ENCODE results near the gene PRKCH. TPM values are rescaled to one million over a fixed set of nuclear protein-coding genes. Genes with fewer than 3 reads are reported as not detected.

The PRKCH gene
- polyA plus RNA-seq, 12 donors = 10.9 to 25.9 (median 13.8) TPM; not detected in 1

- no peak for DNase-seq
Observed at GRCh38 chr14:61421212-61421923, 100.0 kb downstream of the PRKCH start.

GRCh38 chr14:61426048-61426447, 104.7 kb downstream of the PRKCH start:
- no peak for DNase-seq

- DNase-seq = no peak
Observed at GRCh38 chr14:61428261-61428660, 106.9 kb downstream of the PRKCH start.

- DNase-seq = no peak
Observed at GRCh38 chr14:61429316-61429715, 107.9 kb downstream of the PRKCH start.

- DNase-seq = no peak
Observed at GRCh38 chr14:61430066-61430757, 108.8 kb downstream of the PRKCH start.

- DNase-seq = no peak
Observed at GRCh38 chr14:61433169-61433568, 111.8 kb downstream of the PRKCH start.

- DNase-seq = no peak
Observed at GRCh38 chr14:61433828-61434227, 112.4 kb downstream of the PRKCH start.

- no peak for DNase-seq
Observed at GRCh38 chr14:61434311-61434710, 112.9 kb downstream of the PRKCH start.

- DNase-seq = no peak
Observed at GRCh38 chr14:61435563-61436337, 114.4 kb downstream of the PRKCH start.

GRCh38 chr14:61437381-61437780, 116.0 kb downstream of the PRKCH start:
- DNase-seq = no peak

GRCh38 chr14:61438036-61438435, 116.7 kb downstream of the PRKCH start:
- DNase-seq = no peak

GRCh38 chr14:61438497-61438859, 117.1 kb downstream of the PRKCH start:
- DNase-seq = no peak

- no peak for DNase-seq
Observed at GRCh38 chr14:61438860-61439765, 117.7 kb downstream of the PRKCH start.

GRCh38 chr14:61439779-61440418, 118.5 kb downstream of the PRKCH start:
- DNase-seq = no peak

GRCh38 chr14:61443481-61443880, 122.1 kb downstream of the PRKCH start:
- DNase-seq = no peak

GRCh38 chr14:61444215-61444768, 122.9 kb downstream of the PRKCH start:
- no peak for DNase-seq

GRCh38 chr14:61451491-61451890, 130.1 kb downstream of the PRKCH start:
- DNase-seq = no peak

GRCh38 chr14:61451891-61452400, 130.6 kb downstream of the PRKCH start:
- DNase-seq = no peak

- no peak for DNase-seq
Observed at GRCh38 chr14:61452452-61452851, 131.1 kb downstream of the PRKCH start.

GRCh38 chr14:61453103-61453767, 131.9 kb downstream of the PRKCH start:
- DNase-seq = no peak
